HT1080 (cell line): ENCODE results near the gene VSIR. TPM values are rescaled to one million over a fixed set of nuclear protein-coding genes. Genes with fewer than 3 reads are reported as not detected.

Experiments
- DNase-seq: peaks from one replicate; pipeline ENCODE4 v3.0.0-alpha.2; 2015; ENCODE audit warnings: low read depth
- total RNA-seq: library from RNA; depleted of rRNA; stranded (reverse); fragments of >200 nt; shearing (Covaris generic); gene quantifications from 2 replicates; pipeline ENCODE4 v1.2.3, GENCODE V29; 2014

Gene VSIR
- total RNA-seq, 1 experiment from 2014 or later: 0.02 TPM

GRCh38 chr10:71783917-71784678, 10.8 kb upstream of the VSIR start:
- no peak for DNase-seq

GRCh38 chr10:71782917-71783490, 9.7 kb upstream of the VSIR start:
- DNase-seq: no peak

GRCh38 chr10:71782221-71782916, 9.0 kb upstream of the VSIR start:
- no peak for DNase-seq

GRCh38 chr10:71780719-71781118, 7.4 kb upstream of the VSIR start:
- no peak for DNase-seq

- DNase-seq: no peak
These were observed 6.8 kb upstream of the VSIR start for GRCh38 chr10:71780156-71780555.

GRCh38 chr10:71779641-71780040, 6.3 kb upstream of the VSIR start:
- no peak for DNase-seq

- no peak for DNase-seq
These were observed 4.9 kb upstream of the VSIR start for GRCh38 chr10:71778071-71778825.

- DNase-seq: no peak
These were observed 4.1 kb upstream of the VSIR start for GRCh38 chr10:71777213-71777985.

GRCh38 chr10:71776481-71776925, 3.2 kb upstream of the VSIR start:
- DNase-seq: no peak

GRCh38 chr10:71774916-71775702, 1.8 kb upstream of the VSIR start:
- no peak for DNase-seq

GRCh38 chr10:71772832-71773220, 494 bp downstream of the VSIR start:
- no peak for DNase-seq

- peak; percentile 35 for DNase-seq
These were observed 1.3 kb downstream of the VSIR start for GRCh38 chr10:71771821-71772617.

- DNase-seq: no peak
These were observed 2.1 kb downstream of the VSIR start for GRCh38 chr10:71771204-71771603.

- no peak for DNase-seq
These were observed 2.5 kb downstream of the VSIR start for GRCh38 chr10:71770789-71771188.

GRCh38 chr10:71770255-71770654, 3.1 kb downstream of the VSIR start:
- no peak for DNase-seq

- DNase-seq: no peak
These were observed 4.0 kb downstream of the VSIR start for GRCh38 chr10:71769279-71769823.

- no peak for DNase-seq
These were observed 5.8 kb downstream of the VSIR start for GRCh38 chr10:71767420-71768035.

- peak; percentile 92 for DNase-seq
These were observed 6.5 kb downstream of the VSIR start for GRCh38 chr10:71766717-71767419.
